Vagina (tissue), 2 donors: ENCODE data around the gene PPHLN1.

ENCODE experiments used
- POLR2A ChIP-seq, 2 donors: fragments of 450-650 bp; IDR thresholded peaks; one replicate each; pipeline ENCODE4 v1.6.1; 2017; ENCODE audit warnings: antibody characterized with exemption in 2 of 2, mild to moderate bottlenecking in 2 of 2, moderate library complexity in 2 of 2
- POLR2AphosphoS5 ChIP-seq, 2 donors: sonication (generic); formaldehyde crosslinking; IDR thresholded peaks; one replicate each; pipeline ENCODE4 v1.9.0; 2017; ENCODE audit warnings: antibody characterized with exemption in 2 of 2, mild to moderate bottlenecking in 2 of 2, low read depth in 1 of 2; ENCODE audit not compliant: insufficient read depth in 1 of 2
- TF ChIP-seq, protein P1 (sequence below), 3 experiments: fragments of 450-650 bp in 2 of 3; fragments of 200-600 bp in 1 of 3; sonication (generic) in 1 of 3; IDR thresholded peaks; one replicate each; pipeline ENCODE4 v1.5.1; 2017 to 2019; ENCODE audit warnings: antibody characterized with exemption in 3 of 3, mild to moderate bottlenecking in 2 of 3, moderate library complexity in 2 of 3

GRCh38 chr12:42278128-42278510 lies 47.8 kb upstream of the PPHLN1 start:
- TF ChIP-seq POLR2AphosphoS5 (IDR thresholded peaks at IDR 0.05; ENCODE audit: insufficient read depth in 1 of 2, low read depth in 1 of 2) (no peak), POLR2A (IDR thresholded peaks at IDR 0.05) (no peak)
- TF ChIP-seq, protein P1, sequence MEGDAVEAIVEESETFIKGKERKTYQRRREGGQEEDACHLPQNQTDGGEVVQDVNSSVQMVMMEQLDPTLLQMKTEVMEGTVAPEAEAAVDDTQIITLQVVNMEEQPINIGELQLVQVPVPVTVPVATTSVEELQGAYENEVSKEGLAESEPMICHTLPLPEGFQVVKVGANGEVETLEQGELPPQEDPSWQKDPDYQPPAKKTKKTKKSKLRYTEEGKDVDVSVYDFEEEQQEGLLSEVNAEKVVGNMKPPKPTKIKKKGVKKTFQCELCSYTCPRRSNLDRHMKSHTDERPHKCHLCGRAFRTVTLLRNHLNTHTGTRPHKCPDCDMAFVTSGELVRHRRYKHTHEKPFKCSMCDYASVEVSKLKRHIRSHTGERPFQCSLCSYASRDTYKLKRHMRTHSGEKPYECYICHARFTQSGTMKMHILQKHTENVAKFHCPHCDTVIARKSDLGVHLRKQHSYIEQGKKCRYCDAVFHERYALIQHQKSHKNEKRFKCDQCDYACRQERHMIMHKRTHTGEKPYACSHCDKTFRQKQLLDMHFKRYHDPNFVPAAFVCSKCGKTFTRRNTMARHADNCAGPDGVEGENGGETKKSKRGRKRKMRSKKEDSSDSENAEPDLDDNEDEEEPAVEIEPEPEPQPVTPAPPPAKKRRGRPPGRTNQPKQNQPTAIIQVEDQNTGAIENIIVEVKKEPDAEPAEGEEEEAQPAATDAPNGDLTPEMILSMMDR (IDR thresholded peaks at IDR 0.05): no peak
